WTC11 (cell line): Measurements from ENCODE around the gene SPC24.

Experiments
- CTCF ChIP-seq: fragments of 200-600 bp; IDR thresholded peaks from 2 replicates; pipeline ENCODE4 v1.8.0; 2022; ENCODE audit warnings: antibody characterized with exemption
- E2F1 ChIP-seq: sonication (generic); formaldehyde crosslinking; IDR thresholded peaks from 2 replicates; pipeline ENCODE4 v1.8.0; 2022; ENCODE audit warnings: mild to moderate bottlenecking, missing genetic modification reagents
- ESRRA ChIP-seq: sonication (generic); formaldehyde crosslinking; IDR thresholded peaks from 2 replicates; pipeline ENCODE4 v1.8.1; 2022; ENCODE audit warnings: mild to moderate bottlenecking, missing genetic modification reagents, borderline replicate concordance
- FOXJ3 ChIP-seq: sonication (generic); formaldehyde crosslinking; IDR thresholded peaks from 2 replicates; pipeline ENCODE4 v1.9.0; 2021; ENCODE audit warnings: missing genetic modification reagents, mild to moderate bottlenecking, borderline replicate concordance
- FOXP1 ChIP-seq: sonication (generic); formaldehyde crosslinking; IDR thresholded peaks from 2 replicates; pipeline ENCODE4 v1.8.0; 2022; ENCODE audit warnings: missing genetic modification reagents, mild to moderate bottlenecking, moderate library complexity, borderline replicate concordance
- GTF2I ChIP-seq: fragments of 250-450 bp; sonication (Bioruptor Pico); conservative IDR thresholded peaks from 2 replicates; pipeline ENCODE4 v1.4.0; 2021; ENCODE audit warnings: mild to moderate bottlenecking
- JUN ChIP-seq: sonication (generic); formaldehyde crosslinking; IDR thresholded peaks from 2 replicates; pipeline ENCODE4 v1.8.0; 2023; ENCODE audit warnings: mild to moderate bottlenecking, missing genetic modification reagents
- MYBL2 ChIP-seq: sonication (generic); formaldehyde crosslinking; IDR thresholded peaks from 2 replicates; pipeline ENCODE4 v1.8.1; 2023; ENCODE audit warnings: mild to moderate bottlenecking, moderate library complexity, missing genetic modification reagents
- NFYB ChIP-seq: sonication (generic); formaldehyde crosslinking; conservative IDR thresholded peaks from 2 replicates; pipeline ENCODE4 v1.8.0; 2022; ENCODE audit warnings: low read depth, missing genetic modification reagents
- TEAD4 ChIP-seq: sonication (generic); formaldehyde crosslinking; IDR thresholded peaks from 2 replicates; pipeline ENCODE4 v1.8.0; 2022; ENCODE audit warnings: mild to moderate bottlenecking, missing genetic modification reagents
- ZNF138 ChIP-seq: sonication (generic); formaldehyde crosslinking; conservative IDR thresholded peaks from 2 replicates; pipeline ENCODE4 v1.8.1; 2022; ENCODE audit warnings: mild to moderate bottlenecking, moderate library complexity, missing genetic modification reagents
- ZNF423 ChIP-seq: fragments of 250-450 bp; sonication (Bioruptor Pico); IDR thresholded peaks from 2 replicates; pipeline ENCODE4 v2.1.2; 2022; ENCODE audit warnings: mild to moderate bottlenecking, moderate library complexity
- TF ChIP-seq, protein P1 (sequence below): sonication (generic); formaldehyde crosslinking; IDR thresholded peaks from 2 replicates; pipeline ENCODE4 v1.8.0; 2022; ENCODE audit warnings: mild to moderate bottlenecking, missing genetic modification reagents
- TF ChIP-seq, protein P2 (sequence below): sonication (generic); formaldehyde crosslinking; conservative IDR thresholded peaks from 2 replicates; pipeline ENCODE4 v1.8.1; 2022; ENCODE audit warnings: mild to moderate bottlenecking, missing genetic modification reagents

GRCh38 chr19:11203194-11204075 lies 47.9 kb upstream of the SPC24 start:
- TF ChIP-seq CTCF = peak; percentile 70
- no peak for TF ChIP-seq GTF2I (CRISPR knock-in tag)
- no peak for TF ChIP-seq JUN (CRISPR knock-in tag)
- TF ChIP-seq ZNF423 (CRISPR knock-in tag) = no peak
- no peak for TF ChIP-seq ZNF138 (CRISPR knock-in tag)
- no peak for TF ChIP-seq MYBL2 (CRISPR knock-in tag)
- no peak for TF ChIP-seq FOXJ3 (CRISPR knock-in tag)
- TF ChIP-seq, protein P1, sequence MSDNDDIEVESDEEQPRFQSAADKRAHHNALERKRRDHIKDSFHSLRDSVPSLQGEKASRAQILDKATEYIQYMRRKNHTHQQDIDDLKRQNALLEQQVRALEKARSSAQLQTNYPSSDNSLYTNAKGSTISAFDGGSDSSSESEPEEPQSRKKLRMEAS = no peak
- TF ChIP-seq FOXP1 (CRISPR knock-in tag) = no peak
- no peak for TF ChIP-seq E2F1 (CRISPR knock-in tag)
- TF ChIP-seq NFYB (CRISPR knock-in tag) = no peak
- no peak for TF ChIP-seq TEAD4 (CRISPR knock-in tag)
- TF ChIP-seq, protein P2, sequence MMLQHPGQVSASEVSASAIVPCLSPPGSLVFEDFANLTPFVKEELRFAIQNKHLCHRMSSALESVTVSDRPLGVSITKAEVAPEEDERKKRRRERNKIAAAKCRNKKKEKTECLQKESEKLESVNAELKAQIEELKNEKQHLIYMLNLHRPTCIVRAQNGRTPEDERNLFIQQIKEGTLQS (CRISPR knock-in tag) = no peak
- TF ChIP-seq ESRRA (CRISPR knock-in tag) = no peak
